ENCODE measurements around the gene SLC30A9.

Gene SLC30A9

GRCh38 chr4:42133006-42133405 is 142.7 kb downstream of the SLC30A9 start:
- no peak overlapping the region for H3K4me3 ChIP-seq (ENCODE audit: low read depth, low read length)
- DNase-seq (ENCODE audit: low read depth): no peak
- in situ Hi-C loops (cut with HindIII; ENCODE audit: low sequenced_read_pairs): no loop called here
- no peak for TF ChIP-seq CTCF (IDR thresholded peaks at IDR 0.05; ENCODE audit: low read depth, low read length, missing control alignments)

- DNase-seq (ENCODE audit: low read depth): no peak
- H3K4me3 ChIP-seq (ENCODE audit: low read depth, low read length): no peak overlapping the region
- TF ChIP-seq CTCF (IDR thresholded peaks at IDR 0.05; ENCODE audit: low read depth, low read length, missing control alignments): no peak
- in situ Hi-C loops (cut with HindIII; ENCODE audit: low sequenced_read_pairs): no loop called here
Measured at GRCh38 chr4:42136371-42136770, 146.0 kb downstream of the SLC30A9 start.
